ENCODE data around the gene STARD10.

DNA sequence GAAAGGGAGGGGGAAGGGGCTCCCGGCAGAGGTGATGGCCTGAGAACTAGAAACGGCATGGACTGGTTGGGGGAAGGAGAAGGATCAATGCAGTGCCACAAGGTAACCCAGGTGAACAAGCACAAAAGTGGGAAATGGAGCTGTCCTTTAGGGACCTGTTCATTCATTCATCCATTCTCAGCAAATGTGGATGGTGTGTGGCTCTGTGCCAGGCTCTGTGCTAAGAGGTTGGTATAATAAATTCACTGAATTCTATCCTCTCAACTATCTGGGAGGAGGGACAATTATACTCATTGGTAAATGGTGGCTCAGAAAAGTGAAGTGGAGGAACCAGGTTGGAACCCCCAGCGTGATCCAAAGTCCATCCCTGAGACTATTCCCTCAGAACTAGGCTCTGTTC, 23.0 kb downstream of the STARD10 start:
- TF ChIP-seq, protein P1, sequence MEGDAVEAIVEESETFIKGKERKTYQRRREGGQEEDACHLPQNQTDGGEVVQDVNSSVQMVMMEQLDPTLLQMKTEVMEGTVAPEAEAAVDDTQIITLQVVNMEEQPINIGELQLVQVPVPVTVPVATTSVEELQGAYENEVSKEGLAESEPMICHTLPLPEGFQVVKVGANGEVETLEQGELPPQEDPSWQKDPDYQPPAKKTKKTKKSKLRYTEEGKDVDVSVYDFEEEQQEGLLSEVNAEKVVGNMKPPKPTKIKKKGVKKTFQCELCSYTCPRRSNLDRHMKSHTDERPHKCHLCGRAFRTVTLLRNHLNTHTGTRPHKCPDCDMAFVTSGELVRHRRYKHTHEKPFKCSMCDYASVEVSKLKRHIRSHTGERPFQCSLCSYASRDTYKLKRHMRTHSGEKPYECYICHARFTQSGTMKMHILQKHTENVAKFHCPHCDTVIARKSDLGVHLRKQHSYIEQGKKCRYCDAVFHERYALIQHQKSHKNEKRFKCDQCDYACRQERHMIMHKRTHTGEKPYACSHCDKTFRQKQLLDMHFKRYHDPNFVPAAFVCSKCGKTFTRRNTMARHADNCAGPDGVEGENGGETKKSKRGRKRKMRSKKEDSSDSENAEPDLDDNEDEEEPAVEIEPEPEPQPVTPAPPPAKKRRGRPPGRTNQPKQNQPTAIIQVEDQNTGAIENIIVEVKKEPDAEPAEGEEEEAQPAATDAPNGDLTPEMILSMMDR (IDR thresholded peaks at IDR 0.05; ENCODE audit: extremely low read depth in 1 of 2, insufficient read depth in 1 of 2, low read depth in 1 of 2, low read length in 2 of 2), result no peak
- TF ChIP-seq EZH2 (IDR thresholded peaks at IDR 0.05; ENCODE audit: borderline replicate concordance, low read depth, low read length, severe bottlenecking) (no peak), MAX (IDR thresholded peaks at IDR 0.05; ENCODE audit: insufficient read depth, insufficient read length) (no peak)
